Suppressor macrophage treated with lipopolysaccharide for 1 hour (primary cell): ENCODE results near the gene SSTR1.
"Not testable (repeated sequence)": the region's sequence is repeated elsewhere in the genome, so short reads cannot be mapped to it uniquely, and the experiment has no call there.

Source experiments
- DNase-seq, 3 donors: peaks; one replicate each; pipeline ENCODE4 v3.0.0-alpha.2; 2020 to 2022

Gene SSTR1

GRCh38 chr14:38207736-38208617 lies at the start of gene SSTR1:
Gene SSTR1, plus strand, starts transcription at chr14:38207904. Its CDS starts 1,486 bp downstream, at chr14:38209390.
- no peak for DNase-seq

- DNase-seq, result no peak
Observed at GRCh38 chr14:38158468-38158867, 49.2 kb upstream of the SSTR1 start.

GRCh38 chr14:38168416-38168815 lies 39.3 kb upstream of the SSTR1 start:
- DNase-seq, result no peak

GRCh38 chr14:38171197-38171596 lies 36.5 kb upstream of the SSTR1 start:
- DNase-seq, result no peak

GRCh38 chr14:38174711-38175110 lies 33.0 kb upstream of the SSTR1 start:
- no peak for DNase-seq

- DNase-seq, result no peak
Observed at GRCh38 chr14:38175658-38176057, 32.0 kb upstream of the SSTR1 start.

- DNase-seq, result no peak
Observed at GRCh38 chr14:38176379-38176778, 31.3 kb upstream of the SSTR1 start.

GRCh38 chr14:38184132-38184531 lies 23.6 kb upstream of the SSTR1 start:
- DNase-seq, result no peak

- DNase-seq, result no peak
Observed at GRCh38 chr14:38185671-38186070, 22.0 kb upstream of the SSTR1 start.

GRCh38 chr14:38186216-38186615 lies 21.5 kb upstream of the SSTR1 start:
- DNase-seq, result no peak

GRCh38 chr14:38187528-38187927 lies 20.2 kb upstream of the SSTR1 start:
- no peak for DNase-seq

GRCh38 chr14:38189930-38190726 lies 17.6 kb upstream of the SSTR1 start:
- DNase-seq, result no peak

GRCh38 chr14:38190846-38191245 lies 16.9 kb upstream of the SSTR1 start:
- not testable (repeated sequence) for DNase-seq

- not testable (repeated sequence) for DNase-seq
Observed at GRCh38 chr14:38191491-38191890, 16.2 kb upstream of the SSTR1 start.

- DNase-seq, result peak in 2 of 3 donors; percentile 11 to 35
Observed at GRCh38 chr14:38197001-38197783, 10.5 kb upstream of the SSTR1 start.

GRCh38 chr14:38197784-38198335 lies 9.8 kb upstream of the SSTR1 start:
- no peak for DNase-seq

- DNase-seq, result no peak
Observed at GRCh38 chr14:38198425-38198824, 9.3 kb upstream of the SSTR1 start.

- DNase-seq, result no peak
Observed at GRCh38 chr14:38199076-38199475, 8.6 kb upstream of the SSTR1 start.

GRCh38 chr14:38199739-38200138 lies 8.0 kb upstream of the SSTR1 start:
- DNase-seq, result no peak

- no peak for DNase-seq
Observed at GRCh38 chr14:38201137-38201828, 6.4 kb upstream of the SSTR1 start.

GRCh38 chr14:38202444-38203191 lies 5.1 kb upstream of the SSTR1 start:
- no peak for DNase-seq
